ENCODE results near the gene PIP5K1C.

GRCh38 chr19:3612901-3613741, 87.1 kb downstream of the PIP5K1C start:
- no peak for TF ChIP-seq POLR2A (IDR thresholded peaks at IDR 0.05)
- no peak for TF ChIP-seq CTCF (IDR thresholded peaks at IDR 0.05)

All from body of pancreas (tissue), 4 donors.